NCI-H526 (cell line): Measurements from ENCODE around the gene TMA7B.

Experiments used
- DNase-seq, 2 experiments: peaks; one replicate each; lab custom pipeline; 2025; lab: John Stamatoyannopoulos, UW

The TMA7B gene

DNA sequence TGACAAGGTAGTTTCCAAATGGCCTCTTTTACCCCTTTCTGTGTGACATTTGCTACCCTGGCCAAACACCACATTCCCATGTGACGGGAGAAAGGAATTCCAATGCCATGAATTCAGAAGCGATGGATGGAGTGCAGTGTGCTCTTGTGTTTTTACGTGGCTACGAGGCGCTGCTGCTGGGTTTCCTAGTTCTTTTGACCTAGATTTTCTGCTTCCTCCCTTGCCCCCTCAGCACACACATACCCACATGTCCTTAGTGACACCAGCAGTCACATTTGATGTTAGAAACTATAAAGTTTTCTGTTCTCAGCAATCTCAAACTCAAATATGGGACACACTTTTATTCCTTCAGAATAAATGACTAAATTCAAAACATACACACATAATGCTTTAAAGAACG is 7.8 kb upstream of the TMA7B start:
- no peak for DNase-seq

DNA sequence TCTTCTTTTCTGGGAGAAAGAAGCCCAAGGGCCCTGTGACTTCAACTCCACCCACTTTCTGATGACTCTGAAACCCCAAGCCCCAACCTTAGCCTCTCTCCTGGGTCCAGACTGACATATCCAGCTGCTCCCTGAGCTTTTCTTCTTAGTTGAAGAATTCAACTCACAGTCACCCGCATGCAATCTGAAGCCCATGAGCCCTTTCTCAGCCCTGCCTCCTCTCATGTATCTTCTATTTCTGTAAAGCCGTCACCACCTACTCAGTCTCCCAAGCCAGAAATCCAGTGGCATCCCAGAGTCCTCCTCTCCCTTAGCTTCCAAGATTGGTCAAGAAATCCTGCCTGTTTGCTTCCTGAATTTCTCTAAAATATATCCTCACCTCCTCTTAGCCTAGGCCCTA is 7.1 kb upstream of the TMA7B start:
- no peak for DNase-seq

DNA sequence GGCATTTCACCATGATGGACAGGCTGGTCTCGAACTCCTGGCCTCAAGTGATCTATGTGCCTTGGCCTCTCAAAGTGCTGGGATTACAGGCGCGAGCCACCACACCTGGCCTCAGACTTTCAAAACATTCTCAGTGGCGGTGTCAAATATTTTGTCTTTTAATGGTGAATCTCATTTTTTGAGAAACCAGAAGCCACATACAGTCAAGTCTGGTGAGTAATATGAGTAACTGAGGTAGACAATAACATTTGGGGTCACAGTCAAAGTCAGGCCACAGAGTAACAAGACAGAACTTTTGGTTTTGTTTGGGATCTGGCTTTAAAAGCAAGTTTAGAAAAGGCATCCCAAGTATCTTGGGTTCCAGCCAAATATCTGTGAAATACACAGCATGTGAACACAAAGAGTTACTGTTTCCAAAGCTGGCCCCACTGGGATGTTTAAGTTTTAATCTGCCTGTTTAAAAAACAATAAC is 5.6 kb upstream of the TMA7B start:
- no peak for DNase-seq

DNA sequence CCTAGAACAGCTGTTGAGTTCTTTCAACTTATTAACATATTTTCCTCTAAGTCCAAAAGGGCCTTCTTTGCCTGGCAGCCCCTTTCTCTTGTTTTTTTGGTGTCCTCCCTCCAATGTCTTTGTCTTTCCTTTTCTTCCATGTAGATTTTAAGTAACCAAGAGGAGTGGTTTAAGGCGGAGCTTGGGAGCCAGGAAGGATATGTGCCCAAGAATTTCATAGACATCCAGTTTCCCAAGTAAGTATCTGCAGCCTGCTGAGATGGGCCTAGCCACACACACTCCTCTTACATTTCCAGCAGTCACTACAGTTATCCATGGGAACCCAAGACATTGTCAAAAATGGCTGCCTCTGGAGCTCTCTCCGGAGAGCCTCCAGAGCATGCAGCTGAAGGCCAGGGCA is 4.5 kb upstream of the TMA7B start:
- no peak for DNase-seq

- DNase-seq = no peak
Observed at GRCh38 chr22:39956932-39957664, 3.1 kb upstream of the TMA7B start.

- DNase-seq = no peak
Observed at GRCh38 chr22:39958009-39958711, 2.0 kb upstream of the TMA7B start.

GRCh38 chr22:39958949-39959639 is 1.1 kb upstream of the TMA7B start:
- DNase-seq = no peak

DNA sequence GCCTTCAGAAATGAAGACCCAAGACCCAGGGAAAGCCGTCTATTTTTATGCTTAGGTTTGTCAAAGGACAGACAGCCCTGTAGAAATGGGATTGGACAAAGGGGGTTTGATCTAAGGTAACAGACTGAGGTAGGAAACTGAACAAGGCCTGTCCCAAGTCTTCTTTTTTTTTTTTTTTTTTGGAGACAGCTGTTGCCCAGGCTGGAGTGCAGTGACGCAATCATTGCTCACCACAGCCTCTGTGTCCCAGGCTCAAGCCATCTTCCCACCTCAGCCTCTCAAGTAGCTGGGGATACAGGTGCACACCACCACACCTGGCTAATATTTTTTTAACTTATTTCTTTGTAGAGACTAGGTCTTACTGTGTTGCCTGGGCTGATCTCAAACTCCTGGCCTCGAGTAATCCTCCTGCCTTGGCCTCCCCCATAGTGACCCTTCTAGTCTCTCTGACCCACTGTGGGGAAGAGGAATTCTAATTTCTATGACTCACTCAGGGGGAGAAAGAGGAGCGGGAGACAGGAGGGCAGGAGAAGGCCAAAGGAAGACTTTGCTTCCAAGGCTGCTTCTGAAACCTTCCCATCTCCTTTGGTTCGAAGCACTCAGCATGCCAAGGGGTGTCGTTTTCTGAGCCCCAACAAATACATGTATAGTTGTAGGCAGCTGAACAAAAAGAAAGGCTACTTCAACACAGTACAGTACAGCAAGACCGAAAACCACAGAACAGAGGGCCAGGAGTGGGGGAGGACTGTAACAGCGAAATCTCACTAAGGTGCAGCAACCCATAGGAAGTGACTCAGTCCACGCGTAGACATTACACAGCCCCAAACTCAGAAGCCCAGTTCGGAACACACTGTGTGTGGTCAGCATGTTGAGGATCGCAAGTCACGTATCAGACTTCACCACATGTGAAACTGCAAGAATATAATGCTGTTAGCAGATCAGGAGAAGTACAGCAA is 872 bp downstream of the TMA7B start:
- no peak for DNase-seq

DNA sequence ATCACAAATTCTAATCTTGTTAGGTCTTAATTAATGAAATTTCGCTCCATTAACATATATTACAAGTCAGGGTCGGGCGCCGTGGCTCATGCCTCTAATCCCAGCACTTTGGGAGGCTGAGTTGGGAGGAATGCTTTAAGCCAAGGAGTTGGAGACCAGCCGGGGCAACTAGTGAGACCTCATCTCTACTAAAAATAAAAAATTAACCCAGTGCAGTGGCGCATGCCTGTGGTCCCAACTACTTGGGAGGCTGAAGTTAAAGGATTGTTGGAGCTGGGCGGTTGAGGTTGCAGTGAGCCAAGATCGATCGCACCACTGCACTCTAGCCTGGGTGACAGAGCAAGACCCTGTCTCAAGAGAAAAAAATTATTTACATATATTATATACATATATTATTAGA is 1.9 kb downstream of the TMA7B start:
- DNase-seq = no peak

GRCh38 chr22:39965748-39966147 is 5.6 kb downstream of the TMA7B start:
- DNase-seq = no peak

GRCh38 chr22:39966470-39966869 is 6.3 kb downstream of the TMA7B start:
- DNase-seq = no peak

DNA sequence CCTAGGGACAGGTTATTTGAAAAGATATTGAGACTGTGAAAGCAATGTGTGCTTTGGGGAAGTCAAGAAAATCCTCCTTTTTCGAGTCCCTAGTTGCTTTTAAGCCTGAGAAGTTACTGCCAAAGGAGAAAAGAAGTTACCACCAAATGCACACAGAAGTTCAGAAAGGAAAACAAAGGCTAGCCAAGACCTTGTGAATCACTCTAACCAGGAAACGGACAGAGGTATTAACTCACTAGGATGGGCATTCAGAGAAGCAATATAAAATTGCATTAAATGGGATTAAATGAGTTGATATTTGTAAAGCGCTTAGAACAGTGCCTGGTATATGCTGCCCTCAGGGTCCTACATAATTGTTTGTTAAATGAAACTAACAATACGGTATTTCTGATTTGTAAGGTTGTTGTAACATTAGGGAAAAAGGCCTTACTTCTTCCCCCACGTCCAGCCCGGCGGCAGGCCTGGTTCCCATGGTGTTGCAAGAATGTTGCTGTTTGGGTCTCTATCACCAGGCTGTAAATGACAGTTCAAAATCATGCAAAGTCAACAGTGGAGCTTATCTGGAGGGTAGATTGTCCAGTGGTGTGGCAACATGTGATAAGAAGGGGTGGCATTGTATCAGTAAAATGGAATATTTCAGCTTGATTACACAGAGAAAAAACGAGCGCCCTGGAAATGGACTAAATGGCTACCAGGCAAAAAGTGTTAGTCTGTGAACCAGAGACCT is 7.1 kb downstream of the TMA7B start:
- DNase-seq = no peak

DNA sequence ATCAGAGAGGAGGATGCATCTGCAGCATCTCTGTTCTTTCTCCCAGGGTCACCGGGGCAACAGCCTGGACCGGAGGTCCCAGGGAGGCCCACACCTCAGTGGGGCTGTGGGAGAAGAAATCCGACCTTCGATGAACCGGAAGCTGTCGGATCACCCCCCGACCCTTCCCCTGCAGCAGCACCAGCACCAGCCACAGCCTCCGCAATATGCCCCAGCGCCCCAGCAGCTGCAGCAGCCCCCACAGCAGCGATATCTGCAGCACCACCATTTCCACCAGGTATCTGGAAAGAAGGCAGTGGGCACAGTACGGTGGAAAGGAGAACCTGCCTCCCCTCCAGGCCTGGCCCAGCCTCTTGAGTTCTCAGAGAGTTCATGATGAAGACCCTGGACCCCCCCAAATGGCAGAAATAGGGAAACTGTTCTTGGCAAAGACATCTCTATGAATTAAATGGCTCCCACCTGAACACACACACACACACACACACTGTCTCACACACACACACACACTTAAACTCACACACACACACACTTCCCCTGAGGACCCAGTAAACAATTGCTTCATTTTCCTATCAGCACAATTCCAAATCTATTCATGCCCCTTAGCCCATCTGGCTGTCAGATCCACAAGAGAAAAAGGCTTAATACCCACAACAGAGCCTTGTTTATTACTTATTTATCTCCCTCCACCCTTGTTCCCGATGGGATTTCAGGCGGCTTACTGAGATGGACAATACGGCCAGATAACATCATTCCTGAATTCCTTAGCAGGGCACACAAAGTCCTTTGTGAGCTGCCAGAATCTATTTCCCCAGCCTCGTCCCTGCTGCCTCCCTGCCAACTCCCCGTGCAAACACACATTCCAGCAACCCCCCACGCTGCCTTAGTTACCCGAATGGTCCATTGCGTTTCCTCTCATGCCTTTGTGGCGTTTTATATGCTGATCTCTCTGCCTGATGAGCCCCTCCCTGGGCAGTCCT is 8.1 kb downstream of the TMA7B start:
- DNase-seq = peak in 1 of 2 experiments; percentile 4

- DNase-seq = no peak
Observed at GRCh38 chr22:39970742-39971141, 10.5 kb downstream of the TMA7B start.

- DNase-seq = no peak
Observed at GRCh38 chr22:39972641-39973040, 12.4 kb downstream of the TMA7B start.

DNA sequence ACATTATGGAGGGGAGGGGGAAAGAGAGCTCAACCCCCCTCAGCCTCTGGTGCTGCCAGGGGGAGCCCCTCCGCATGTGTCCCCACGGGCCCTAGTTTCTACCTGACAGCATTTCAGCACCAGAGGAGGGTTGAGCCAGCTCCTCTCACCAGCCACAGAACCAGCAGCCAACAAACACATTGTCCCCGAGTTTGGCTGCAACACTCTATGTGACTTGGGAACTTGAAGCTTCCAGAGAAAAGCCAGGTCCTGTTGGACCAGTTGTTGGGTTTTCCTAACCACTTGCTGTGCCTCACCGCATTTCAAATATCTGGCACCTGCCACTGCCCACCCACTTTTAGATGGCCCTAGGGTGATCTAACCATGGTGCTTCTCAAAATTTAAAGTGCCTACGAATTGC is 13.5 kb downstream of the TMA7B start:
- no peak for DNase-seq

- no peak for DNase-seq
Observed at GRCh38 chr22:39974065-39974464, 13.9 kb downstream of the TMA7B start.

- DNase-seq = no peak
Observed at GRCh38 chr22:39979048-39979447, 18.9 kb downstream of the TMA7B start.

DNA sequence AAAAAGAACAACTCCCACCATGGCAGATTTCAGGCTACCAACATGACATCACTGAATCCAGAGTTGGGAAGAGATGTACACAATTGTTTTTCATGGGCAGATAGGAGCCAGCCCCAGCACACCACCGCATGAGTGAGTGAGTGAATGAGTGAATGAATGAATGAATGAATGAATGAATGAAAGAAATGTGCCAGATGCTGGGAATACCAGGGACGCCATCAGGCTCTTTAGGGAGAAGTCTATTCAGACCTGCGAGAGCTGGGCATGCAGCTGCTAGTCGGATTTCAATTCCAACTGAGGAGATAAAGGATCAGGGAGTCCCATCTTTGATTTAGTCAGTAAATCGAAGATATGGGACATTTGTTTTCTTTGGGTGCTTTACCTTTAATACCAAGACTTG is 19.3 kb downstream of the TMA7B start:
- DNase-seq = no peak

DNA sequence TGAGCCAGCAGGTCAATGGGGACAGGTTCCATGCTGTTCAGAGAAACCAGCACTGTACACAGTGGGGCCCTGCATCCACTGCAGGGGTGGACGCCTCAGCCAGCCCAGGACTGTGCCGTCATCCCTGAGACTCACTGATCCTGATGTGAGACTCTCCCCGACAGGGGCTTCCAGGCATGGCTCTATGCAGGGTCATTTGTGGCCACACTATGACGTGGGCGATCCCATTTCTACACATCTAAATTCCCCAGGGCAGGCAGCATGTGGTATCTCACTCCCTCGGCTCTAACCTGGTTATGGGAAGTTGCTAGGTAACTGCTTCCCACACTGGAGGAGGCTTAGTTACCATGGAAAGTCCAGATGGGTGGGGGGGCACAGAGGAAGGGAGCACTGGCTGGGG is 20.4 kb downstream of the TMA7B start:
- DNase-seq = no peak
